ENCODE measurements around the gene OSTC.

The OSTC gene

GRCh38 chr4:108619372-108620100 lies 30.9 kb upstream of the OSTC start:
- FAIRE-seq = no peak
- no peak for TF ChIP-seq CTCF (IDR thresholded peaks at IDR 0.05; ENCODE audit: insufficient read depth, missing control alignments)
- DNase-seq (ENCODE audit: insufficient read length, low spot score) = no peak

- no peak for TF ChIP-seq CTCF (IDR thresholded peaks at IDR 0.05; ENCODE audit: insufficient read depth, missing control alignments)
- FAIRE-seq (peak; percentile 94), DNase-seq (ENCODE audit: insufficient read length, low spot score) (peak; percentile 18)
Observed at GRCh38 chr4:108620101-108620932, 30.1 kb upstream of the OSTC start, which contains the start of gene RPL34. RPL34 (plus strand) TSS chr4:108620576; CDS start chr4:108621960, 1,384 bp downstream.

- FAIRE-seq (no peak), DNase-seq (ENCODE audit: insufficient read length, low spot score) (no peak)
- TF ChIP-seq CTCF (IDR thresholded peaks at IDR 0.05; ENCODE audit: insufficient read depth, missing control alignments) = no peak
Observed at GRCh38 chr4:108620933-108621905, 29.2 kb upstream of the OSTC start.

GRCh38 chr4:108622022-108622421 lies 28.4 kb upstream of the OSTC start:
- no peak for TF ChIP-seq CTCF (IDR thresholded peaks at IDR 0.05; ENCODE audit: insufficient read depth, missing control alignments)
- DNase-seq (ENCODE audit: insufficient read length, low spot score) (no peak), FAIRE-seq (no peak)

GRCh38 chr4:108622828-108623227 lies 27.6 kb upstream of the OSTC start:
- FAIRE-seq (no peak), DNase-seq (ENCODE audit: insufficient read length, low spot score) (no peak)
- TF ChIP-seq CTCF (IDR thresholded peaks at IDR 0.05; ENCODE audit: insufficient read depth, missing control alignments) = no peak

- TF ChIP-seq CTCF (IDR thresholded peaks at IDR 0.05; ENCODE audit: insufficient read depth, missing control alignments) = no peak
- no peak for DNase-seq (ENCODE audit: insufficient read length, low spot score)
- no peak for FAIRE-seq
Observed at GRCh38 chr4:108624263-108625056, 25.9 kb upstream of the OSTC start.

Data from D721Med (cell line).